Measurements from ENCODE around the gene FMN1. TPM values are rescaled to one million over a fixed set of nuclear protein-coding genes. Genes with fewer than 3 reads are reported as not detected.

The FMN1 gene
- polyA plus RNA-seq, 3 donors: 0.28 to 3.7 (median 0.34) TPM

GRCh38 chr15:32864051-32864450, 330.5 kb downstream of the FMN1 start:
- H3K27me3 Mint-ChIP-seq (ENCODE audit: low read depth in 3 of 3): peaks cover 0 to 4% (median 2%) of the 10 kb centered on the region in 3 donors
- Histone ChIP-seq H3K27me3 (ENCODE audit: control insufficient read depth in 2 of 2, insufficient read depth in 2 of 2, low read length in 2 of 2) (no peaks in the 10 kb centered on the region), H3K9ac (ENCODE audit: insufficient read depth, low read length, poor library complexity, severe bottlenecking) (no peak overlapping the region), H3K79me2 (ENCODE audit: insufficient read depth, low read length) (no peaks in the 10 kb centered on the region), H3K4me3 (replicated peaks in 1 of 3; ENCODE audit: low read depth in 2 of 3, low read length in 3 of 3) (no peak overlapping the region), H3K4me2 (replicated peaks; ENCODE audit: extremely low read depth, low read length, poor library complexity, severe bottlenecking) (no peak overlapping the region), H3K36me3 (replicated peaks in 1 of 2; ENCODE audit: control insufficient read depth in 1 of 2, insufficient read depth in 2 of 2, low read length in 2 of 2) (no peaks in the 10 kb centered on the region), H3K27ac (ENCODE audit: low read depth in 1 of 2, low read length in 2 of 2) (no peak overlapping the region), H3K4me1 (ENCODE audit: control insufficient read depth in 1 of 2, insufficient read depth in 2 of 2, low read length in 2 of 2) (peaks cover 22 to 31% of the 10 kb centered on the region in 2 donors), H2AFZ (ENCODE audit: insufficient read depth, low read depth, low read length, poor library complexity, severe bottlenecking) (no peak overlapping the region), H3K9me3 (replicated peaks in 1 of 2; ENCODE audit: control insufficient read depth in 1 of 2, insufficient read depth in 1 of 2, low read length in 2 of 2) (no peaks in the 10 kb centered on the region), H4K20me1 (ENCODE audit: insufficient read depth, low read length) (no peaks in the 10 kb centered on the region)
- no peak overlapping the region for H3K4me3 Mint-ChIP-seq
- WGBS (ENCODE audit: insufficient coverage): no CpG with 5 or more reads among the region's 1 CpG
- H3K36me3 Mint-ChIP-seq: peaks cover 0 to 19% of the 10 kb centered on the region in 2 donors
- H3K9me3 Mint-ChIP-seq: peaks cover 0 to 3% (median 0%) of the 10 kb centered on the region in 7 donors
- H3K27ac Mint-ChIP-seq: no peak overlapping the region
- DNase-seq: no peak
- intact Hi-C loops (cut with micrococcal nuclease): no loop called here
- H3K4me1 Mint-ChIP-seq: peaks cover 35% of the 10 kb centered on the region
- TF ChIP-seq, protein P1, sequence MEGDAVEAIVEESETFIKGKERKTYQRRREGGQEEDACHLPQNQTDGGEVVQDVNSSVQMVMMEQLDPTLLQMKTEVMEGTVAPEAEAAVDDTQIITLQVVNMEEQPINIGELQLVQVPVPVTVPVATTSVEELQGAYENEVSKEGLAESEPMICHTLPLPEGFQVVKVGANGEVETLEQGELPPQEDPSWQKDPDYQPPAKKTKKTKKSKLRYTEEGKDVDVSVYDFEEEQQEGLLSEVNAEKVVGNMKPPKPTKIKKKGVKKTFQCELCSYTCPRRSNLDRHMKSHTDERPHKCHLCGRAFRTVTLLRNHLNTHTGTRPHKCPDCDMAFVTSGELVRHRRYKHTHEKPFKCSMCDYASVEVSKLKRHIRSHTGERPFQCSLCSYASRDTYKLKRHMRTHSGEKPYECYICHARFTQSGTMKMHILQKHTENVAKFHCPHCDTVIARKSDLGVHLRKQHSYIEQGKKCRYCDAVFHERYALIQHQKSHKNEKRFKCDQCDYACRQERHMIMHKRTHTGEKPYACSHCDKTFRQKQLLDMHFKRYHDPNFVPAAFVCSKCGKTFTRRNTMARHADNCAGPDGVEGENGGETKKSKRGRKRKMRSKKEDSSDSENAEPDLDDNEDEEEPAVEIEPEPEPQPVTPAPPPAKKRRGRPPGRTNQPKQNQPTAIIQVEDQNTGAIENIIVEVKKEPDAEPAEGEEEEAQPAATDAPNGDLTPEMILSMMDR (IDR thresholded peaks at IDR 0.05): no peak

DNA sequence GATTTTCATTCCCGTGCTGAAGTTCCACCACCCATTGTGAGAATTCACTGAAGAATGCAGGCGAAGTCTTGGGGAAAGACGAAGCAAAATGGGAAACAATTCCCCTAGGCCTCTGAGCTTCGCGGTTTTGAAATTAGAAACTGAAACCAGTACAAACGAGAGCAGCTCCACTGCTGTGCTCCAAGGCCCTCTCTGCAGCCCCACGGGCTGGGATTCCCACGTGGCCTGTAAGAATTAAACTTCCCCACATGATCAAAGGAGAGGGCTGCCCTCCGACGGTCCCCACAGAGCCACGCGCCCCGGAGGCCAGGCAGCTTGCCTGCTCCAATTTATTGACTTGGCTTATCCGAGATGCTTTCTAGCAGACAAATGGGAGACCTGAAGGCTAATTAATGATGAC, 332.8 kb downstream of the FMN1 start:
- intact Hi-C loops (cut with micrococcal nuclease): no loop called here
- Mint-ChIP-seq H3K4me1 (peaks cover 24% of the 10 kb centered on the region), H3K27me3 (ENCODE audit: low read depth in 3 of 3) (peaks cover 0 to 4% (median 2%) of the 10 kb centered on the region in 3 donors), H3K27ac (peak overlapping the region in 6 of 7 donors; percentile 23 to 92 (median 78)), H3K9me3 (peaks cover 0 to 3% (median 0%) of the 10 kb centered on the region in 7 donors), H3K4me3 (peak overlapping the region; percentile 61 to 83), H3K36me3 (peaks cover 0 to 19% of the 10 kb centered on the region in 2 donors)
- TF ChIP-seq, protein P1 (IDR thresholded peaks at IDR 0.05): no peak
- Histone ChIP-seq H3K27me3 (ENCODE audit: control insufficient read depth in 2 of 2, insufficient read depth in 2 of 2, low read length in 2 of 2) (no peaks in the 10 kb centered on the region), H3K79me2 (ENCODE audit: insufficient read depth, low read length) (no peaks in the 10 kb centered on the region), H3K9ac (ENCODE audit: insufficient read depth, low read length, poor library complexity, severe bottlenecking) (no peak overlapping the region), H3K9me3 (replicated peaks in 1 of 2; ENCODE audit: control insufficient read depth in 1 of 2, insufficient read depth in 1 of 2, low read length in 2 of 2) (no peaks in the 10 kb centered on the region), H3K27ac (ENCODE audit: low read depth in 1 of 2, low read length in 2 of 2) (peak overlapping the region in 1 of 2 donors; percentile 57), H3K4me3 (replicated peaks in 1 of 3; ENCODE audit: low read depth in 2 of 3, low read length in 3 of 3) (peak overlapping the region in 1 of 3 experiments; percentile 44), H4K20me1 (ENCODE audit: insufficient read depth, low read length) (no peaks in the 10 kb centered on the region), H3K4me2 (replicated peaks; ENCODE audit: extremely low read depth, low read length, poor library complexity, severe bottlenecking) (peak overlapping the region; percentile 49), H3K36me3 (replicated peaks in 1 of 2; ENCODE audit: control insufficient read depth in 1 of 2, insufficient read depth in 2 of 2, low read length in 2 of 2) (peaks cover 0 to 6% of the 10 kb centered on the region in 2 donors), H2AFZ (ENCODE audit: insufficient read depth, low read depth, low read length, poor library complexity, severe bottlenecking) (no peak overlapping the region), H3K4me1 (ENCODE audit: control insufficient read depth in 1 of 2, insufficient read depth in 2 of 2, low read length in 2 of 2) (peaks cover 13 to 19% of the 10 kb centered on the region in 2 donors)
- DNase-seq: peak; percentile 21 to 40 (median 26)
- WGBS (ENCODE audit: insufficient coverage): 36% methylated on average over 11 of the region's 14 CpGs
